NCI-H1048 (cell line): ENCODE data around the gene APOA1.

Source experiments
- DNase-seq: peaks from one replicate; lab custom pipeline; 2025; lab: John Stamatoyannopoulos, UW

Gene APOA1

GRCh38 chr11:116837231-116838091 lies at the start of gene APOA1:
Gene APOA1, minus strand, starts transcription at chr11:116837622. Its CDS starts 235 bp downstream, at chr11:116837387.
- DNase-seq: no peak

DNA sequence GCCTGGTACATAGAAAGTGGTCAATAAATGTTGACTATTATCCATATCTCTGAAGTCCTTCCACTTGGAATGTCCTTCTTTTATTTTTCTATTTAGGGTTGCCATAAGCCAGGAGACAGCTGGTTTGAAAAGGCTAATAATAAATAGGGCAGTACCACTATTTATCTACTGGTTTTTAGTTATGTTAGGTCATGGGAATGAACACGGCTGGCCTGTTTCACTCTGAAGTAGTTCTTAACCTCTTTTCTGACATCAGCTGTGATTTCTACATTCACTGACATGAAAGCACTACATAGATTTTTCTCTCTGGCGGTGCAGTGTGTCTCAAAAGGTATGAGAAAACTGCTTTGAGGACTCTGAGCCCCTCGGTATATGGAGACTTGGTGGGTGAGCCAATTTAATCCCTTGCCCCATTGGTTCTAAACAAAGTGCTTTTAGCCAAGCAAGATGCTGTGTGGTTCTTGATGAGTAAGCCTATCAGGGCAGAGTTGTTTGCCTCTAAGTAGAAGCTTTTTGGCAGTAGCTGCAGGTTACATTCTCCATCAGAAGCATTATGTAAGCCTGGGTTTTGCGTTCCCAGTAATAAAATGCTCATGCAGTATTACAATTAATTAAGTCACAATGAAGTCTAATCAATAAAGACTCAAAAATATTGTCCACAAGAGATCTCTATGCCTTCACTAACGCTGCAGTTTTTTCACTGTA lies 48.7 kb upstream of the APOA1 start:
- no peak for DNase-seq

DNA sequence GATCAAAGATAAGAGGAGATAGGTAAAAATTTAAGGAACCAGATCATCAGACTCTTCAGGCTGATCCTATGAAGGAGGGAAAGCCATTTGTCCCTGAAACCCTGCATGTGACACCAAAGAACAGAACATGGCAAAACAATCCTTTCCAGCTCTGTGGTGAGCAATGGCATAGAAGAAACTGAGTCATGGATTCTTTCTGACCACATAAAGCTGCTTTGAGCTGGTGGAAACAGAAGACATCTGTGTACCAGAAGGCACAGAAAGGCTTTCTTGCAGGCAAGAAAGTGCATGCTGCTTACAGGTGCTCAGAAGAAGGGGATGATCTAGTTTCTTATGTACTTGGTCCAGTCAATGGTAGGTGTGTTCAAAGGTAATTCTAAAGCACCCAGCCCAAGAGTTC lies 45.0 kb upstream of the APOA1 start:
- no peak for DNase-seq

- DNase-seq: no peak
These were observed 43.7 kb upstream of the APOA1 start for GRCh38 chr11:116881143-116881542.

GRCh38 chr11:116879800-116880625 lies 42.6 kb upstream of the APOA1 start:
- no peak for DNase-seq

- no peak for DNase-seq
These were observed 39.2 kb upstream of the APOA1 start for GRCh38 chr11:116876656-116877055.

DNA sequence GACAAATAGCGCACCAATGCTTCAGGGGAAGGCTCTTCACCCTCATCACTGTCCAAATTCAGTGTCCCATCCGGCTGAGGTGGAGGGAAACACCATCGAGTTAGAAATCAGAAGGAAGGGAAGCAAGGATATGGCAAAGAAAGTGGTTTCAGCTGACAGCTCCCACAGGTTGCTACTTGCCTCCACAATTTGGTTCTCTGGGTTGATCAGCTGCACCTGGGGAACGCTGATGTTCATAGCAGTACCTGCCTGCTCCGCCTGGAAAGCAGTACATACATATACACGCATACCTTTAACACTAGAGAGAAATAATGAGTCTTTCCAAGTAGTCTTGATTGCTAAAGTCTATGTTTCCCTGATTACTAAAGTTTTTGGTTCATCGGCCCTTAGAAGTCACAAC lies 37.8 kb upstream of the APOA1 start:
- DNase-seq: no peak

DNA sequence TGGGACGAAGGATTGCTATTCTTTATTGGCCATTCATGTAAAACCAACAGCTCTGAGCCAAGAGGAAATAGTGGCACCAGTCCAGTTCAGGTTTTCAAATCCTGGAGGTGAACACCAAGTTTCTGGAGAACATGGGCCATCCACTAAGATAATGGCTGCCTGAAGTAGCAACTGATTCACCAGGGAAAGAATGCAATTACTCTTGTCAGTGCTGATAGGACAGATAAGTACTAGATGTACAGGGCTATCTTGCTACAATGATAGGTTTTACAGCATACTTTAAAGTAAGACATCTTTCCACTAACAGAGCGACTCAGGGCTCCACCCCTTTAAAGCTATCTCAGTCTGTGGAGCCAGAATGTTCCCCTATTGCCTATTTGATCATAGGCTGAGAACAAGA lies 36.8 kb upstream of the APOA1 start:
- no peak for DNase-seq

- DNase-seq: no peak
These were observed 36.0 kb upstream of the APOA1 start for GRCh38 chr11:116873381-116873780.

GRCh38 chr11:116871248-116871647 lies 33.8 kb upstream of the APOA1 start:
- DNase-seq: no peak

DNA sequence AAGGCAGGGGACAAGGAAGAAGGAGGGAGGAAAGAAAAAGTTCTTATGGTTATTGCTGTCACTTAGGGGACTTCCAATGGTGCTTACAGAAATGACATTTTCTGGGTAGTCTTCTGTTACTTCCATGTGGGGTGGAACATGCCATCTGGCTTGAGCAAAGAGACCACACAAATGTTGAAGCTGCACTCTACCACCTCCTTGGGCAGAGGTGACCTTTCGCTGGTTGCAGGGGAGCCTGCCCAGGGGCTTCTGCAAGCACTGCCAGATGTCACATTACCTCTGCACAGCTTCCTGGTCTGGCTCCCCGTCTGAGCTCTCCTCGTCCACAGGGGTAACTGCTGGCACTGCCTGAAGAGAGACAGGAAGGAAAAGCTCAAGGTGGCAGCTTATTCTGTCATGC lies 32.6 kb upstream of the APOA1 start:
- DNase-seq: no peak

DNA sequence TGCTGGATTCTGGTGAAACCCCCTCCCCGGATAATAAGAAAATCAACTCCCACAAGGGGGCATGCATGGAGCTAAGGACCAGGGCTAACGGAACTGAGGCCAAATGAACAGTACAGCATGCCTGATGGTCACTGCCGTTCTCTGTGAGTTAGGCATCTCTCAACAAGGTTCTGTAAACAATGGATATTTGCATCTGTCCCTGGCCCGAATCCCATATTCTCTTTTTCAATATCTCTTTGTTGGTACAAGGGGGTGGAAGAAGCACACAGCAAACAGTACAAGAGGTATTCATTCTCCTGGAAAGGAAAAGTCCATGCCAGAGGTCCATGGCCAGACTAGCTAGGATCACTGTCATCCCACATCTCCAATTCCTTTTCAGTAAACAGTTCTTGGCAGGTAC lies 32.2 kb upstream of the APOA1 start:
- DNase-seq: no peak

- no peak for DNase-seq
These were observed 30.6 kb upstream of the APOA1 start for GRCh38 chr11:116868066-116868465.

DNA sequence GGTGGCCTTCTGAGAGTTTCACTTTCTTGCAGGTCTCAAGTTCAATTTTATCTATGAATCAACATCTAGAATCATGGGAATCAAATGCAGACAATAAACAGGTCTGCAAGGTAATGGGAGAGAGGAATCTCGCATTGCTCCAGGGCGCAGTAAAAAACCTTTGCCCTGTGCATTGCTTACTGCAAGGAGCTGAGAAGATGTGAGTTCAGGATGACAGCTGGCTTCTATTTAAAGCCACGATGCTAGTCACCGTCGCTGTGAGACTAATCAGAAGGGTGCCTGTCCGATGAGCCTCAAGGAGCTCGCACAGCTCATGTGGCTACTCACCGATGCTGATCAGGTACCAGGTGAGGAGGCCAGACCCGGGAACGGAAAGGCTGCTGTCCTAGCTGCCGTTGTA lies 30.2 kb upstream of the APOA1 start:
- DNase-seq: no peak

DNA sequence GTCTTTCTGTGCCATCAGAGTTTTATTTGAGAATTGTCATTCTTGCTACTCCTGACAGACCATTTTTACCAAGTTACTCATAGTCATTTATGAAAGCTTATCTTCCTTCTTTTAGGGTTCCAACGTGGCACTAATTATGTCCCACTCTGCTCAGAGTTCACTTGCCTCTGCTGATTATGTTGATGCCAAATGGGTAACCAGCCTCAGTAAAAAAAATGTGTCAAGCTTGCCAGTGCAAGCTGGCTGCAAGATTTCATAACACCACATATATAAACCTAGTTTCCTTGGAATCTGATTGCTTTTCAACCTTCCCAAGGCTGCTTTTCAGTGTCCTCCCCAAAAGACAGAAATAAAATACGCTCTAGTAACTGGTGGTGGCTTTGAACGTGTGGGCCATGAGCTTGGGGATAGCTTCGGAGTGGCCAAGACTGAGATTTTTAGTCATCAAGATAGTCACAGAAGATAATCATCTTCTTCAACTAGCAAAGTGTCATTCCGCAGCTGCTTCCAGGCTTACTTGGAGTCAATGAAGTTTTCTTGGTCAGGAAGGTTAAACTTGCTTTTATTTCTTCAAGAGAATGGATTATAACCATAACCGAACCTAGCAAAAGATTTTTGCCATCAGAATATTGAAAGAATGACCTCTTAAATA lies 29.5 kb upstream of the APOA1 start:
- no peak for DNase-seq

DNA sequence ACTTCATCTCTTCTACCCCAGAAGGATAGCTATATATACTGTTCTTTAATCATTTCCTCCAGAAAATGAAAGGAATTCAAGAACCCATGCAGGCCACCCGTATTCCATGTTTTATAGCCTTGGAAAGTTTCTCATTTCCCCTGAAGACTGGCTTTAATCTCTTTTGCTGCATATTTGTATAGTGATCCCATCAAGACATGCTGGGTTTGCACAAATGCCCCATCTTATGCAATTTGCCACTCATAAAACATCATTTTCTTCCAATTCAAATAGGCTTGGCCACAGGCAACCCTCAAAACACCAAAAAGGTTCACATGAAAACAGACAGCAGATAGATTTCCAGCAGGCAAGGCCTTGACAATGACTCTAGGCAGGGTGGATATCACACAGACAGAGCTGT lies 28.3 kb upstream of the APOA1 start:
- no peak for DNase-seq

DNA sequence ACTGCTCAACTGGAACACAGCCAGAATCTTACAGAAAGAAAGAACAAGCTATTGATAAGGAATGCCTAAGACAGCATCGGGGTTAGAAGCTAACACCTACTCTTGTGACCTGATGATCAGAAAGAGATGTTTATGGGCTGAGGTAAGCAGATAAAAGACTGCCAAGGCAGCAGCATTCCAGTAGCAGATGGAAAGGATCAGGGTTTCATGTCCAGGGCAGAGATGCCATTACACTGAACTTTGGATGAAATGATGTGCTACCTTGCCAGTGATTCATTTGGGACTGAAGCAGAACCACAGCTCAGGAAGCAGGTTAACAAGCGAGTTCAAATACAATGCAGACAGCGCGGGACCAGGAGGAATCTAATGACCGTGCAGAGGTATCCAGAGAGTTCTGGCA lies 27.1 kb upstream of the APOA1 start:
- no peak for DNase-seq

DNA sequence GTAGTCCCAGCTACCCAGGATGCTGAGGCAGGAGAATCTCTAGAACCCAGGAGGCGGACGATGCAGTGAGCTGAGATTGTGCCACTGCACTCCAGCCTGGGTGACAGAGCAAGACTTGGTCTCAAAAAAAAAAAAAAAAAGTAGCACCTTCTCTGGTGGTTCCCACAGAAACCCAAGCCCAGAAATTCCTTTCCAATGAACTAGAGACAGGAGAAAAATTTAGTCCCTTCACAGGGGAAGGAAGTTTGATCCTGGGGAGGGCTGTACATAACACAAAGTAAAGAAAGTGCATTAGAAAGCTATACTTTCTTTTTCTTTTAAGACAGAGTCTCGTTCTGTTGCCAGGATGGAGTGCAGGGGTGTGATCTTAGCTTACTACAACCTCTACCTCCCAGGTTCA lies 25.5 kb upstream of the APOA1 start:
- no peak for DNase-seq

- DNase-seq: no peak
These were observed 24.8 kb upstream of the APOA1 start for GRCh38 chr11:116862185-116862584.

- no peak for DNase-seq
These were observed 24.1 kb upstream of the APOA1 start for GRCh38 chr11:116861539-116861938.

DNA sequence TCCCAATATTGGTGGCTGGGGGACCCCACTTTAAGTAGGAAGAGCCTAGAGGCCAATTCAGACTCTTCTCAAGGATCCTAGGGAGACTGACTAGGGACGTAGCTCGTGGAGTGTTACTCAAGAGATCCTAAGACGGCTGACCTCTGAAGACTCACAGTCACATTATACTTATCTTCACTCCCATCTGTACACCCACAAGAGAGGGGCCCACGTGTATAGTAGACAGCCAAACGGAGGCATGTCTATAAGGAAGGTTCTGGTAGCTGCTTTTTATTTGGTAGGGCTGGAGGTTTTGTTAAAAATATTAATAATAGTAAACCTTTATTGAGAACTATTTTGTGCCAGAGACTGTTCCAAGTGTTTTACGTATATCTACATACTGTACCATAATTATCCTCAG lies 22.9 kb upstream of the APOA1 start:
- no peak for DNase-seq

- no peak for DNase-seq
These were observed 21.8 kb upstream of the APOA1 start for GRCh38 chr11:116859175-116859574.
